IMR-90 (cell line): Measurements from ENCODE around the gene ST8SIA2. TPM values are rescaled to one million over a fixed set of nuclear protein-coding genes. Genes with fewer than 3 reads are reported as not detected.

Experiments
- ATAC-seq: fragments of 200-7000 bp; cut with Tn5 transposase; 2 replicates; pipeline ENCODE4 v1.9.1; 2020; ENCODE audit warnings: low read depth, mild to moderate bottlenecking, moderate library complexity
- BruUV-seq: library from RNA; stranded (reverse); fragments of 400-500 nt; replicated peaks from 2 replicates; lab custom pipeline; 2021; lab: Mats Ljungman, UMichigan
- CTCF ChIA-PET: fragments of 300-600 bp; formaldehyde crosslinking; extraction: SDS; loops from one replicate; lab custom pipeline; 2021; ENCODE audit warnings: antibody characterized with exemption; lab: Yijun Ruan, JAX
- POLR2A ChIA-PET: fragments of 300-600 bp; sonication (Branson Sonifier 250); formaldehyde crosslinking; loops from one replicate; lab custom pipeline; 2022; ENCODE audit warnings: antibody characterized with exemption; ENCODE audit not compliant: unreplicated experiment; lab: Charles Lee
- DNase-seq: peaks from one replicate; pipeline ENCODE4 v3.0.0; 2013
- H2AFZ ChIP-seq: replicated peaks from 2 replicates; pipeline ENCODE3; 2013; ENCODE audit warnings: low read length, mild to moderate bottlenecking; ENCODE audit not compliant: poor library complexity
- H2AK5ac ChIP-seq: 2 replicates; pipeline ENCODE4 v1.6.1; 2013; ENCODE audit warnings: low read depth, low read length, inconsistent platforms
- H2AK9ac ChIP-seq: replicated peaks from 2 replicates; pipeline ENCODE3; 2013; ENCODE audit warnings: mild to moderate bottlenecking, low read depth, low read length, moderate library complexity; ENCODE audit not compliant: poor library complexity
- H2BK120ac ChIP-seq: 2 replicates; pipeline ENCODE4 v1.6.1; 2013; ENCODE audit warnings: low read depth, low read length, inconsistent platforms
- H2BK15ac ChIP-seq: 3 replicates; pipeline ENCODE4 v1.6.1; 2013; ENCODE audit warnings: low read depth, low read length, inconsistent platforms
- H2BK20ac ChIP-seq: 2 replicates; pipeline ENCODE4 v1.6.1; 2013; ENCODE audit warnings: low read depth, mild to moderate bottlenecking, inconsistent platforms, low read length, moderate library complexity
- H2BK5ac ChIP-seq: 2 replicates; pipeline ENCODE4 v1.6.1; 2013; ENCODE audit warnings: mild to moderate bottlenecking, low read depth, low read length, inconsistent platforms; ENCODE audit not compliant: poor library complexity, severe bottlenecking
- H3K14ac ChIP-seq: replicated peaks from 2 replicates; pipeline ENCODE4 v1.6.1; 2013; ENCODE audit warnings: low read depth, low read length, inconsistent platforms
- H3K18ac ChIP-seq: 2 replicates; pipeline ENCODE4 v1.6.1; 2013; ENCODE audit warnings: low read depth, low read length, control low read depth
- H3K23ac ChIP-seq: 2 replicates; pipeline ENCODE4 v1.6.1; 2013; ENCODE audit warnings: low read depth, low read length, inconsistent platforms
- H3K27ac ChIP-seq: 2 replicates; pipeline ENCODE4 v1.5.1; 2013; ENCODE audit warnings: mild to moderate bottlenecking, control low read depth, low read length; ENCODE audit not compliant: insufficient read depth
- H3K27me3 ChIP-seq: 2 replicates; pipeline ENCODE4 v1.6.1; 2013; ENCODE audit warnings: low read length; ENCODE audit not compliant: control insufficient read depth, insufficient read depth
- H3K36me3 ChIP-seq: 2 replicates; pipeline ENCODE4 v1.6.1; 2013; ENCODE audit warnings: low read length, mixed read lengths; ENCODE audit not compliant: control insufficient read depth, insufficient read depth
- H3K4ac ChIP-seq: 2 replicates; pipeline ENCODE4 v1.6.1; 2013; ENCODE audit warnings: low read depth, low read length, inconsistent platforms
- H3K4me1 ChIP-seq: 2 replicates; pipeline ENCODE4 v1.6.1; 2013; ENCODE audit warnings: low read length, mixed read lengths; ENCODE audit not compliant: control insufficient read depth, insufficient read depth
- H3K4me2 ChIP-seq: 2 replicates; pipeline ENCODE4 v1.6.1; 2013; ENCODE audit warnings: low read depth, mild to moderate bottlenecking, control low read depth, low read length, moderate library complexity
- H3K4me3 ChIP-seq: 2 replicates; pipeline ENCODE4 v1.5.1; 2013; ENCODE audit warnings: low read depth, mild to moderate bottlenecking, control low read depth, low read length, moderate library complexity; ENCODE audit not compliant: insufficient read depth
- H3K56ac ChIP-seq: 2 replicates; pipeline ENCODE4 v1.6.1; 2013; ENCODE audit warnings: low read length, inconsistent platforms; ENCODE audit not compliant: insufficient read depth; ENCODE audit errors: extremely low read depth
- H3K79me1 ChIP-seq, 2 experiments: 2 replicates each; pipeline ENCODE4 v1.6.1; 2013; ENCODE audit warnings: low read length in 2 of 2, inconsistent platforms in 1 of 2, low read depth in 1 of 2
- H3K9ac ChIP-seq: 2 replicates; pipeline ENCODE4 v1.6.1; 2013; ENCODE audit warnings: low read depth, low read length, control low read depth
- H3K9me1 ChIP-seq: 2 replicates; pipeline ENCODE4 v1.6.1; 2013; ENCODE audit warnings: low read length, inconsistent platforms; ENCODE audit not compliant: insufficient read depth
- H3K9me3 ChIP-seq: 2 replicates; pipeline ENCODE4 v1.6.1; 2013; ENCODE audit warnings: low read length; ENCODE audit not compliant: control insufficient read depth, insufficient read depth
- H4K20me1 ChIP-seq: 2 replicates; pipeline ENCODE4 v1.6.1; 2013; ENCODE audit warnings: low read length, inconsistent platforms; ENCODE audit not compliant: insufficient read depth
- H4K5ac ChIP-seq: 2 replicates; pipeline ENCODE4 v1.6.1; 2013; ENCODE audit warnings: mild to moderate bottlenecking, low read depth, low read length, control low read depth
- H4K8ac ChIP-seq, 2 experiments: 2 replicates each; pipeline ENCODE4 v1.6.1; 2013; ENCODE audit warnings: low read depth in 2 of 2, low read length in 2 of 2, control low read depth in 1 of 2, inconsistent platforms in 1 of 2
- H4K91ac ChIP-seq: 2 replicates; pipeline ENCODE4 v1.6.1; 2013; ENCODE audit warnings: low read depth, low read length, inconsistent platforms; ENCODE audit not compliant: insufficient read depth
- BHLHE40 ChIP-seq: fragments of 150-350 bp; IDR thresholded peaks from 2 replicates; pipeline ENCODE4 v1.6.1; 2016; ENCODE audit warnings: mild to moderate bottlenecking, low read depth, low read length
- CEBPB ChIP-seq: IDR thresholded peaks from 2 replicates; pipeline ENCODE4 v1.6.1; 2012; ENCODE audit warnings: low read depth, low read length, improper control_type of control experiment
- CHD1 ChIP-seq: IDR thresholded peaks from 2 replicates; pipeline ENCODE4 v1.6.1; 2012; ENCODE audit warnings: low read depth, low read length, improper control_type of control experiment
- FOS ChIP-seq: fragments of 150-350 bp; IDR thresholded peaks from 2 replicates; pipeline ENCODE4 v1.6.1; 2016; ENCODE audit warnings: low read depth, low read length
- MAFK ChIP-seq: IDR thresholded peaks from 2 replicates; pipeline ENCODE4 v1.6.1; 2012; ENCODE audit warnings: low read depth, low read length, improper control_type of control experiment
- MAZ ChIP-seq: IDR thresholded peaks from 2 replicates; pipeline ENCODE4 v1.6.1; 2012; ENCODE audit warnings: low read depth, mild to moderate bottlenecking, low read length, improper control_type of control experiment, moderate library complexity, borderline replicate concordance
- MXI1 ChIP-seq: IDR thresholded peaks from 2 replicates; pipeline ENCODE4 v1.6.1; 2012; ENCODE audit warnings: low read depth, mild to moderate bottlenecking, low read length, moderate library complexity, borderline replicate concordance
- NFE2L2 ChIP-seq: fragments of 150-350 bp; IDR thresholded peaks from 2 replicates; pipeline ENCODE4 v1.6.1; 2016; ENCODE audit warnings: low read depth, mild to moderate bottlenecking, low read length
- POLR2A ChIP-seq: IDR thresholded peaks from 2 replicates; pipeline ENCODE4 v1.6.1; 2012; ENCODE audit warnings: mild to moderate bottlenecking, low read depth, low read length
- RAD21 ChIP-seq: IDR thresholded peaks from 2 replicates; pipeline ENCODE4 v1.6.1; 2012; ENCODE audit warnings: low read length, improper control_type of control experiment
- RCOR1 ChIP-seq: IDR thresholded peaks from 2 replicates; pipeline ENCODE4 v1.6.1; 2012; ENCODE audit warnings: mild to moderate bottlenecking, low read length, improper control_type of control experiment; ENCODE audit not compliant: insufficient replicate concordance
- RFX5 ChIP-seq: IDR thresholded peaks from 2 replicates; pipeline ENCODE4 v1.8.0; 2012; ENCODE audit warnings: low read depth, mild to moderate bottlenecking, low read length, moderate library complexity
- SMC3 ChIP-seq: fragments of 150-350 bp; IDR thresholded peaks from 2 replicates; pipeline ENCODE4 v1.6.1; 2016; ENCODE audit warnings: low read depth, mild to moderate bottlenecking, antibody characterized with exemption, low read length, moderate library complexity
- WGBS, 2 experiments: methylation state at CpG; one replicate each; pipeline versions ENCODE4 v1.1.5 to v1.1.7; 2013; ENCODE audit warnings: missing lambda C conversion rate in 2 of 2; ENCODE audit not compliant: insufficient read length in 1 of 2; ENCODE audit errors: extremely low coverage in 2 of 2; 5-methylcytosine and 5-hydroxymethylcytosine counted together
- dilution Hi-C: fragments of 300-500 bp; cut with HindIII; formaldehyde crosslinking; loops from one replicate; pipeline ENCODE4 v1.14.3; 2018; ENCODE audit warnings: low sequenced_read_pairs; ENCODE audit not compliant: unreplicated experiment
- in situ Hi-C: fragments of 300-500 bp; cut with MboI; formaldehyde crosslinking; loops from 3 replicates; pipeline ENCODE4 v1.14.3; 2019; ENCODE audit warnings: low sequenced_read_pairs, inconsistent platforms, mixed read lengths
- intact Hi-C: fragments of 100-400 bp; cut with micrococcal nuclease; formaldehyde crosslinking; loops from 2 replicates; pipeline ENCODE4 v1.10.0; 2022
- polyA plus RNA-seq, 3 experiments: library from polyadenylated mRNA; depleted of rRNA; stranded (reverse); fragments of >200 nt; gene quantifications; 2 replicates each; pipeline ENCODE4 v1.2.3, GENCODE V29; 2012; ENCODE audit warnings: low replicate concordance in 1 of 3
- total RNA-seq: library from RNA; depleted of rRNA; stranded (reverse); fragments of >200 nt; gene quantifications from 2 replicates; pipeline ENCODE4 v1.2.3, GENCODE V29; 2012
- TF ChIP-seq, protein P1 (sequence below): conservative IDR thresholded peaks from 2 replicates; pipeline ENCODE4 v1.5.1; 2012; ENCODE audit warnings: mild to moderate bottlenecking, low read depth, low read length, improper control_type of control experiment
- TF ChIP-seq, protein P2 (sequence below): fragments of 150-350 bp; IDR thresholded peaks from 2 replicates; pipeline ENCODE4 v1.6.1; 2017; ENCODE audit warnings: mild to moderate bottlenecking, antibody characterized with exemption, low read length, low read depth
- TF ChIP-seq, protein P3 (sequence below): fragments of 150-350 bp; IDR thresholded peaks from 2 replicates; pipeline ENCODE4 v1.6.1; 2016; ENCODE audit warnings: low read depth, mild to moderate bottlenecking, low read length, moderate library complexity, borderline replicate concordance

ST8SIA2 gene
- total and polyA plus RNA-seq, 2 of the 4 experiments (the other 2 are of a cell fraction) = not detected

DNA sequence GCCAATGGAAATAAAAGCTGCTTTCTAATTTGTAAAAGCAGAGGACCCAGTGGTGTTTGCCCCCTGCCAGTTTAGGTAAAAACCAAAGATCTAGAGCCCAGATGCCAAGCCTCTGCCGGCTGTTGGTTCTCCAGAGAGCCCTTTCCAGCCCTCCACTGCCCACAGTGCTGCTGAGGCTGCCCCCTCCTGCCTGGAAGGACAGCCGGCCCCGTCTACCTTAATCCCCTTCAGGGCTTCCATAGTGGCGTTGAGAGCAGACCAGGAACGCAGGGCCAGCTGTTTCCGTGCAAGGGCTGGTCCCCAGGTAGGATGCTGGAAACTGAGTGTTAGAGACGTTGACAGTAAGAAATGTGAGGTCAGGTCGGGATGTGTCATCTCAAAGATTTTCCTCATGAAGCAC lies 6.9 kb downstream of the ST8SIA2 start:
- H2AFZ ChIP-seq = no peak overlapping the region
- no peaks in the 10 kb centered on the region for H3K9me3 ChIP-seq

More for the DNA sequence above, 6.9 kb downstream of the ST8SIA2 start:
- Histone ChIP-seq H4K5ac (no peak overlapping the region), H2BK15ac (no peak overlapping the region), H3K4me2 (no peak overlapping the region), H4K20me1 (no peaks in the 10 kb centered on the region), H3K27me3 (peaks cover 5% of the 10 kb centered on the region; the same call in 1 of the 2 replicates), H3K9ac (no peak overlapping the region), H2BK120ac (no peak overlapping the region), H2AK5ac (no peak overlapping the region), H3K27ac (no peak overlapping the region), H3K36me3 (no peaks in the 10 kb centered on the region), H2AK9ac (no peak overlapping the region), H3K56ac (no peak overlapping the region), H3K4me1 (no peaks in the 10 kb centered on the region), H2BK20ac (no peak overlapping the region), H3K18ac (no peak overlapping the region), H2BK5ac (no peak overlapping the region), H3K79me1 (no peaks in the 10 kb centered on the region), H3K14ac (no peak overlapping the region), H3K4me3 (no peak overlapping the region), H3K23ac (no peak overlapping the region), H3K9me1 (no peaks in the 10 kb centered on the region), H4K8ac (no peak overlapping the region), H4K91ac (no peak overlapping the region), H3K4ac (no peak overlapping the region)
- TF ChIP-seq RFX5 = no peak
- no peak for TF ChIP-seq POLR2A
- TF ChIP-seq MAFK = no peak
- TF ChIP-seq RCOR1 = no peak
- TF ChIP-seq, protein P1, sequence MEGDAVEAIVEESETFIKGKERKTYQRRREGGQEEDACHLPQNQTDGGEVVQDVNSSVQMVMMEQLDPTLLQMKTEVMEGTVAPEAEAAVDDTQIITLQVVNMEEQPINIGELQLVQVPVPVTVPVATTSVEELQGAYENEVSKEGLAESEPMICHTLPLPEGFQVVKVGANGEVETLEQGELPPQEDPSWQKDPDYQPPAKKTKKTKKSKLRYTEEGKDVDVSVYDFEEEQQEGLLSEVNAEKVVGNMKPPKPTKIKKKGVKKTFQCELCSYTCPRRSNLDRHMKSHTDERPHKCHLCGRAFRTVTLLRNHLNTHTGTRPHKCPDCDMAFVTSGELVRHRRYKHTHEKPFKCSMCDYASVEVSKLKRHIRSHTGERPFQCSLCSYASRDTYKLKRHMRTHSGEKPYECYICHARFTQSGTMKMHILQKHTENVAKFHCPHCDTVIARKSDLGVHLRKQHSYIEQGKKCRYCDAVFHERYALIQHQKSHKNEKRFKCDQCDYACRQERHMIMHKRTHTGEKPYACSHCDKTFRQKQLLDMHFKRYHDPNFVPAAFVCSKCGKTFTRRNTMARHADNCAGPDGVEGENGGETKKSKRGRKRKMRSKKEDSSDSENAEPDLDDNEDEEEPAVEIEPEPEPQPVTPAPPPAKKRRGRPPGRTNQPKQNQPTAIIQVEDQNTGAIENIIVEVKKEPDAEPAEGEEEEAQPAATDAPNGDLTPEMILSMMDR = no peak
- TF ChIP-seq NFE2L2 = no peak
- TF ChIP-seq, protein P2, sequence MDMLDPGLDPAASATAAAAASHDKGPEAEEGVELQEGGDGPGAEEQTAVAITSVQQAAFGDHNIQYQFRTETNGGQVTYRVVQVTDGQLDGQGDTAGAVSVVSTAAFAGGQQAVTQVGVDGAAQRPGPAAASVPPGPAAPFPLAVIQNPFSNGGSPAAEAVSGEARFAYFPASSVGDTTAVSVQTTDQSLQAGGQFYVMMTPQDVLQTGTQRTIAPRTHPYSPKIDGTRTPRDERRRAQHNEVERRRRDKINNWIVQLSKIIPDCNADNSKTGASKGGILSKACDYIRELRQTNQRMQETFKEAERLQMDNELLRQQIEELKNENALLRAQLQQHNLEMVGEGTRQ = no peak
- no peak for TF ChIP-seq CEBPB
- no peak for TF ChIP-seq SMC3
- TF ChIP-seq MAZ = no peak
- no peak for TF ChIP-seq CHD1
- no peak for TF ChIP-seq FOS
- no peak for TF ChIP-seq BHLHE40
- TF ChIP-seq, protein P3, sequence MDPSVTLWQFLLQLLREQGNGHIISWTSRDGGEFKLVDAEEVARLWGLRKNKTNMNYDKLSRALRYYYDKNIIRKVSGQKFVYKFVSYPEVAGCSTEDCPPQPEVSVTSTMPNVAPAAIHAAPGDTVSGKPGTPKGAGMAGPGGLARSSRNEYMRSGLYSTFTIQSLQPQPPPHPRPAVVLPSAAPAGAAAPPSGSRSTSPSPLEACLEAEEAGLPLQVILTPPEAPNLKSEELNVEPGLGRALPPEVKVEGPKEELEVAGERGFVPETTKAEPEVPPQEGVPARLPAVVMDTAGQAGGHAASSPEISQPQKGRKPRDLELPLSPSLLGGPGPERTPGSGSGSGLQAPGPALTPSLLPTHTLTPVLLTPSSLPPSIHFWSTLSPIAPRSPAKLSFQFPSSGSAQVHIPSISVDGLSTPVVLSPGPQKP = no peak
- no peak for TF ChIP-seq MXI1
- no peak for TF ChIP-seq RAD21
- 71% methylated on average over 1 of the region's 8 CpGs; no CpG with 5 or more reads in 1 of the 2 experiments for WGBS, 2 experiments
- dilution Hi-C loops = no loop called here
- in situ Hi-C loops = no loop called here
- intact Hi-C loops = no loop called here
- BruUV-seq = no TSS peak
- DNase-seq = no peak
- ChIA-PET CTCF (no interaction called here), POLR2A (no interaction called here)
- ATAC-seq = no peak
